GM18858 (cell line): ENCODE data around the gene DNAJC30.
"Not testable (repeated sequence)": the region's sequence is repeated elsewhere in the genome, so short reads cannot be mapped to it uniquely, and the experiment has no call there.

ENCODE experiments used
- ATAC-seq: cut with Tn5 transposase; IDR thresholded peaks from one replicate; pipeline ENCODE4 v1.9.1; 2021; ENCODE audit not compliant: unreplicated experiment

The DNAJC30 gene

GRCh38 chr7:73683788-73684693 lies 788 bp upstream of the DNAJC30 start:
- ATAC-seq, result no peak

- peak; percentile 8 for ATAC-seq
These were observed 553 bp downstream of the DNAJC30 start for GRCh38 chr7:73682745-73683055.

- ATAC-seq, result no peak
These were observed 2.2 kb downstream of the DNAJC30 start for GRCh38 chr7:73681031-73681430.

DNA sequence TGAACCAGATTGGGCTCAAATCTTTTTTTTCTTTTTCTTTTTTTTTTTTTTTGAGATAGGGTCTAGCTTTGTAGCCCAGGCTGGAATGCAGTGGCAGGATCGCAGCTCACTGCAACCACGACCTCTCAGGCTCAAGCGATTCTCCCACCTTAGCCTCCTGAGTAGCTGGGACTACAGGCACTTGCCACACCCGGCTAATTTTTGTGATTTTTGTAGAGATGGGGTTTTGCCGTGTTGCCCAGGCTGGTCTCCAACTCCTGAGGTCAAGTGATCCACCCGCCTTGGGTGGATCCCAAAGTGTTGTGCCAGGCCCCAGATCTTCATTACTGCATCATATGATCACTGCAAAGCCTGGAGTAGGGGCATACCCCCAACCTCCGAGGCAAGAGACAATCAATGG lies 2.8 kb downstream of the DNAJC30 start:
- no peak for ATAC-seq

DNA sequence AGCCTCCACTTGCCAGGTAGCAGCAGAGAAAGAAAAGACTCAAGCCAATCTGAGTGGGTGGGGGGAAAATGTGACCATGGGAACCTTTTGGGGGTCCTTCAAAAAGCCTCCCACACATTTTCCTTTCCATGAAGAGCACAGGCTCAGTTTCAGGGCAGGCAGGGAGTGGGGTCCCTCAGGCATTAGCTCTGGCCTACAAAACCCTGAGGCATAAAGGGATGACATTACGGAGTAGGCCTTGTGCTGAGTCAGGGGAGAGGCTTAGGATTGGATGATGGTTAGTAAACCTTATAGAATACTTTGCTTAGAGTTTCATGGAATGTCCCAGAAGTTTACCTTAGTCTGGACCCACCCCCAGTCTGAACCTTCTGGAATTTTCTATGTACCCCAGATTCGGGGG lies 3.5 kb downstream of the DNAJC30 start:
- ATAC-seq, result no peak

GRCh38 chr7:73678862-73679261 lies 4.4 kb downstream of the DNAJC30 start:
- ATAC-seq, result no peak

GRCh38 chr7:73676062-73676461 lies 7.2 kb downstream of the DNAJC30 start:
- ATAC-seq, result not testable (repeated sequence)

DNA sequence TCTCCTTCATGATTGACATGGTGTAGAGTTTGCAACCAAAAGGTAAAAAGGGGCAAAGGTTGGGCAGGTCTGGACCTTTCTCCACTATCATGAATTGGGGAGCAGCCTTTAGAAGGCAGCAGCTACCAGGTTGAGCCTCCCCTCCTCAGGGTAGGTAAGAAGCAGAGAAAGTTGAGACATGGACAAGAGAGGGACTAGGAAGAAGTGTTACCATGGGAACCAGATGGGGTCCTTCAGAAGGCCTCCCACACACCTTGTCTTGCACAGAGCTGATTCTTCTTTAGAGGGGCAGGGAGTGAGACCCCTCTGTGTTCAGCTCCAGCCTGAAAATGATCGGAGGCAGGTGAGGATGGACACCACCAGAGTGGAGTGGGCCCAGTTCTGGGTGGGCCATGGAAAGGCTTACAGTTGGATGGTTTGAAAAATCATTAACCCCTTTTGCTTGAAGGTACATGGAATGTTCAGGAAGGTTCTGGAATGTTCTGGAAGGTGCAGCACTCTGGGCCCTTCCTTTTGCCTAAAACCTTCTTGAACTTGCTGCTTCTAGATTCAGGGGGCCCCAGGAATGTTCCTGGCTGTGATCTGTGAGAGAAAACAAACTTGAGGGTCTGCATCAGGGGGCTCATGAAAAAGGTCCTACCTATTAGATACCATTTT lies 8.7 kb downstream of the DNAJC30 start:
- no peak for ATAC-seq

DNA sequence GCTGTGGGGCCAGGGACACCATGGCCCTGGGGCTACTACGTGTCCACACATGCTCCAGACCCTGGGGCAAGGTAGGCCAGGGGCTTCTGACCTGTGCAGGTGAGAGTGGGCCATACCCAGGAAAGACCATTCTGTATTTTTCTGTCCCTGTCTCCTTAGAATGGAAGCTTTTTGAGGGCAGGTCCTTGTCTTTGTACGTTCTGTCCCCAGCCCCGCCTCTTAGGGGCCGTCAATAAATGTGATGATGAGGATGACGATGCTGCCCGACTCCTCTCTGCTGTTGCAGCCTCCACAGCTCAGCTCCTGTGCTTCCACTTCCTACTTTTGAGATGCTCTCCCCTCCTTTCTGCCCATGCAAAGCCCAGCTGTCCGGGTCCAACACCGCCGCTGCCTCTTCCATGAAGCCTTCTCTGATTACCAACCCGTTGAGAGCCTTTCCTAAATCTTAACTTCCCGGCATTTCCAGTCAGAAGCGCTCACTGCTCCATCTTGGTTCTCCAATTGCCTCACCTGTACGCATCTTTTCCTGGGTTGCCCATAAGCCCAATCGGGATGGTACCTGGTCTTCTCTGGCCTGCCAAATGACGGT lies 11.3 kb downstream of the DNAJC30 start:
- ATAC-seq, result no peak

DNA sequence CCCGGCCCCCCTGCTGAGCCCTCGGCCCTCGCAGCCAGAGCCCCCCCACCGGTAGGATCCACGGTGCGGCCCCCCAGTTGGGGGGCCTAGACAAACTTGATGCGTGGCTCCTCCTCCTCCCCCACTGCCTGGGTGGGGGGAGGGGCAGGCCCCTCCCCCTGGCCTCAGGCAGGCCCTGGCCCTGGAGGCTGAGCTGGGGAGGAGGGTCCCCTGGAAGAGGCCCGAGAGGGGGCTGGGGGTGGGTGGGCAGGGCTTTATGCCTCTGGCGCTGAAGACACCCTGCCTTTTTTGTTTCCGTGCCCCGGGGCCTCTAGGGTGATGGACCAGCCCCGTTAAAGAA lies 12.0 kb downstream of the DNAJC30 start:
- no peak for ATAC-seq

- ATAC-seq, result no peak
These were observed 13.3 kb downstream of the DNAJC30 start for GRCh38 chr7:73669858-73670385.

DNA sequence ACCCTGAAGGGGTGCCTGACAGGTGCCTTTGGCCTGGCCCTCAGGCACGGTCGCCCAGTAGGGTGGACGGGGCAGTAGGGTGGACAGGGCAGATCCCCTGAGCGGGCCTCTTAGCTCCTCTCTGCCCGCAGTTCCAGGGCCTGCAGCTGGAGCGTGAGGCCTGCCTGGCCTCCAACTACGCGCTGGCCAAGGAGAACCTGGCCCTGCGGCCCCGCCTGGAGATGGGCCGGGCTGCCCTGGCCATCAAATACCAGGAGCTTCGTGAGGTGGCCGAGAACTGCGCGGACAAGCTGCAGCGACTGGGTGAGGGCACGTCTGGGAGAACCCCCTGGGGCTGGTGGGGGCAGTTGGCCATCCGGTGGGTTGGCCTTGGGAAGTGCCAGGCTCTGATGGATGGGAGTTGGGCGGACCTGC lies 14.0 kb downstream of the DNAJC30 start:
- no peak for ATAC-seq

GRCh38 chr7:73668886-73669230 lies 14.4 kb downstream of the DNAJC30 start:
- no peak for ATAC-seq

- no peak for ATAC-seq
These were observed 15.0 kb downstream of the DNAJC30 start for GRCh38 chr7:73668103-73668885.

GRCh38 chr7:73667344-73668102 lies 15.7 kb downstream of the DNAJC30 start, which contains the start of gene VPS37D:
Gene VPS37D, plus strand, starts transcription at chr7:73667831. Its CDS starts 128 bp downstream, at chr7:73667959.
- ATAC-seq, result peak; percentile 68

DNA sequence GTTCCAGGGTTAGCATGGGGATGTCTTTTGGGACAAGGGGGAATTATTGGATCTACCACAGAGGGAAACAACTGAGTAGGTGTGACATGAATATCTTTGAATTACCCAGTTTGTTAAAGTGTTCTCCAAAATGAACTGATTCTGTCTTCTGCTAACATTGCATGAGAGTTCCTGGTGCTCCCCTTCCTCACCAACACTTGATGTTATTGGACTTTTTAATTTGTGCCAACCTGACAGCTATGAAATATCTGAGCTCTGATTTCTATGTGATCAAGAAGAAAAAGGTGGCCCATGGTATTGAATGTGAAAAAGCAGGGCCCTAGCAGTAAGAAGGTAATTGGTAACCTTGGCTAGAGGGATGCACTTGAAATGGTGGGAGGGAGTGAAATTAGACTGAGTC lies 20.2 kb downstream of the DNAJC30 start:
- ATAC-seq, result no peak

DNA sequence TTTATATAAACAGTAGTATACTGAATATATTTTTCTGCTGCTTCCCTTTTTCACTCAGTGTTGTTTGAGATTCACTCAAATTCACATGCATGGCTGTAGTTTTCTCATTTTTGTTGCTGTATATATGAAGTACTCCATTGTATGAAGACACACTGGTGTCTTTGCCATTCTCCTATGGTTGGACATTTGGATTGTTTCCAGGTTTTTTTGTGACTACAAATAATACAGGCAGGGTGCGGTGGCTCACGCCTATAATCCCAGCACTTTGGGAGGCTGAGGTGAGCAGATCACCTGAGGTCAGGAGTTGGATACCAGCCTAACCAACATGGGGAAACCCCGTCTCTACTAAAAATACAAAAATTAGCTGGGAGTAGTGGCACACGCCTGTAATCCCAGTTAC lies 22.7 kb downstream of the DNAJC30 start:
- not testable (repeated sequence) for ATAC-seq

GRCh38 chr7:73659983-73660382 lies 23.3 kb downstream of the DNAJC30 start:
- no peak for ATAC-seq

DNA sequence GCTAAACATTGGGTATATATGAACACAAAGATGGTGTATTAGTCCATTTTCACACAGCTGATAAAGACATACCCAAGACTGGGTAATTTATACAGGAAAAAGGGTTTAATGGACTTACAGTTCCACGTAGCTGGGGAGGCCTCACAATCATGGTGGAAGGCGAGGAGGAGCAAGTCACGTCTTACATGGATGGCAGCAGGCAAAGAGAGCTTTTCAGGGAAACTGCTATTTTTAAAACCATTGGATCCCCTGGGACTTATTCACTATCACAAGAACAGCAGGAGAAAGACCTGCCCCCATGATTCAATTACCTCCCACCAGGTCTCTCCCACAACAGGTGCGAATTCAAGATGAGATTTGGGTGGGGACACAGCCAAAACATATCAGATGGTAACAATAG lies 27.9 kb downstream of the DNAJC30 start:
- ATAC-seq, result not testable (repeated sequence)

DNA sequence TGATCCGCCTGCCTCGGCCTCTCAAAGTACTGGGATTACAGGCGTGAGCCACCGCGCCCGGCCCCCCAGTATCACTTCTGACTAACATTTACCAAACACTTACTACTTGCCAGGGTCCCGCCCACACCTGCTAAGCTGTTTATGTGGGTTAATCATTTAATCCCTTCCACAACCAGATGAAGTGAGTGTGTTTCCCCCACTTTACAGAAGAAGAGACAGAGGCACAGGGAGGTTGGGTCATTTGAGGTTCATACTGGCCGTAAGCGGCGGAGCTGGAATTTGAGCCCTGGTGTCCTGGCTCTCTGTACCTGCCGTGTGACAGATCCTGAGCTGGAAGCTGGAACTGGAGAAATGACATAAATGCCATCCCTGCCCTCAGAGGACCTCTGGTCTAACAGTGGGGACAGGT lies 30.7 kb downstream of the DNAJC30 start:
- ATAC-seq, result no peak
